HG02798 (cell line): ENCODE data around the gene IGF1R.
"Not testable (repeated sequence)": the region's sequence is repeated elsewhere in the genome, so short reads cannot be mapped to it uniquely, and the experiment has no call there.

Experiments used
- ATAC-seq: cut with Tn5 transposase; IDR thresholded peaks from one replicate; pipeline ENCODE4 v1.9.1; 2021; ENCODE audit warnings: mild to moderate bottlenecking; ENCODE audit not compliant: unreplicated experiment, poor library complexity

The IGF1R gene

DNA sequence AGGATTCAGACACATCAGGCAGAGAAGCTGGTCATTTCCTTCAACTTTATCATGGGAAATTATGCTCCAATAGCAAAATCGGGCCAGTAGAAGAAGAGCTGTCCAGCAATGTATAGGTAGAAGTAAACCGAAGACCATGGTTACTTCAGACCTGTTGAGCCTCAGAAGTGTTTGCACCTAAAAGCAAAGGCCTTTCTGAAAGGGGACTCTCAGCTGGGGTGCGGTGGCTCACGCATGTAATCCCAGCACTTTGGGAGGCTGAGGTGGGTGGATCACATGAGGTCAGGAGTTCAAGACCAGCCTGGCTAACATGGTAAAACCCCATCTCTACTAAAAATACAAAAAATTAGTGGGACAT lies 316.8 kb downstream of the IGF1R start:
- ATAC-seq: not testable (repeated sequence)

DNA sequence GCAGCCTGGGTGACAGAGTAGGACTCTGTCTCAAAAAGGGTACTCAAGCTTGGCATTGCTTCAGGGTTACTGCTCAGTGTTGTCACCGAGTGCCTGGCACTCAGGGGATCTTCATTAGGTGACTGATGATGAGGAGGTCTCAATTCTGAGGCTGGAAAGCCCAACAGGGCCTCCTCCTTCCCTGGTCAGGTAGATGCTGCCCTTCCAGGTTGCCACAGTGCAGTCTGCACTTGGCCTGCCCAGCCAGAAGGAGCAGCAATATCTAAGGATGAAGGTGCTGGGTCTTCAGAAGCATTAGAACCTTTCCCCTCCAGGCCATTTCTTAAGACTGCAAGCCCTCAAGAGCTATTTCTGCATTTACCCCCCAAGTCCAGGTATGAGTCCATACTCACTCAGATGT lies 317.3 kb downstream of the IGF1R start:
- no peak for ATAC-seq

DNA sequence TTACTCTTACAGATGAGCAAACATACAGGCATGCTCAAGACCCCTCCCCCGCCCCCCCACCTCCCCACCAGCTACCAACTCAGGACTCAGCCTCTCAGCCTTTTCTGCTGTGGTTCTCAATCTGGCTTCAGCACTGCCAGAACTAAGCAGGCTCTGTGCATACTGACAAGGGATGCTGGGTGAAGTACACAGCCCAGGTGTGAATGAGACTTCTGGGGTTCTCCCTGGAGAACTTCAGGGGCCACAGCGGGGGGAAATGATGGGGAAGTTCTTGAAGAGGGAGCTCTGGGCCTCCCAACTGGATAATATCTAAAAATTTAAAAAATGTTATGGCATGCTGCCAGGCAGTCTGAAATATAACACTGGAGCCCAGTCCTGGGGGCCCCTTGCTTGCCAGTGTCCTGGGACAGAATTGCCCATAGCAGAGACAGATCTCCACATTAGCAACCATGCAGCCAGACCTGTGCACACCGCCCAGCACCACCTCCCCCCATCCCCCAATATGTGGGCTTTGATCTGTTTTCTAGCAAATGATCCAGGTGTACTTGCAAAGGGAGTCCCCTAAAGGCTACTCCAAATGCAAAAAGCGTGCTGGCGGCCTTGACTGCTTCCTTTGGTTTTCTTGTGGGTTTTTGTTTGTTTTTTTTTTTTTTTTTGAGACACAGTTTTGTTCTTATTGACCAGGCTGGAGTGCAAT lies 317.9 kb downstream of the IGF1R start:
- no peak for ATAC-seq

DNA sequence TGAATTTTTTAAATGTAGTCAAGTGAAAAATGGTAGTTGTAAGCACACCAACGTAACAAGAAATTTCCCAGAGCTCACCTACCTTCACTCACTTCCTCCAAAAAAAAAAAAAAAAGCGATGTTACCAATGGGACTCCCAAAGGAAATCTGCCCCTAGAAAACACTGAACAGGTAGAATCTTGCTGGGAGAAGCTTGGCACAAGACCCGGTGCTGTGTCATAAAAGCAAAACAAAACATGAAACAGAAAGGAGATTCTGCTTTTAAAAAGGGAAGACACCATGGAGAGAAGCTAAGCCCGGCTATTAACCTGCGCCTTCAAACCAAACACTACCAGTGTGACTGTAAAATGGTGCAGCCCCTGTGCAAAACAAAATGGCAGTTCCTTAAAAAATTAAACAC lies 318.8 kb downstream of the IGF1R start:
- ATAC-seq: no peak

DNA sequence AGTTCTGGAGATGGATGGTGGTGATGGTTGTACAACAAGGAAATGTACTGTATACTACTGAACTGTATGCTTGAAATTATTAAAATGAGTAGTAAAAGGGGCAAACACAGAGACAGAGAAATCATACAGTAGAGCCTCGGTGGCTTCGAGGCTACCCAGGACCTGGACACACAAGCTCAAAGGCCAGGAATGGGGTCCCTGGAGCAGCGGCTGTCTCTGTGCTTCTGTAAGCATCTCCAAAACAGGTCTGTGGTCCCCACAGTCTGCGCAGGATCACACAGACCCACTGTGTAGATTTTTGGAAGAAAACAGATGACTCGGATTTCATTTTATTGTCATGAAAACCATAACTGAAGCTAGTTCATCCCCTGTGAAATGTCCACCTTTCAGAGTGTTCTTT lies 319.6 kb downstream of the IGF1R start:
- ATAC-seq: no peak

DNA sequence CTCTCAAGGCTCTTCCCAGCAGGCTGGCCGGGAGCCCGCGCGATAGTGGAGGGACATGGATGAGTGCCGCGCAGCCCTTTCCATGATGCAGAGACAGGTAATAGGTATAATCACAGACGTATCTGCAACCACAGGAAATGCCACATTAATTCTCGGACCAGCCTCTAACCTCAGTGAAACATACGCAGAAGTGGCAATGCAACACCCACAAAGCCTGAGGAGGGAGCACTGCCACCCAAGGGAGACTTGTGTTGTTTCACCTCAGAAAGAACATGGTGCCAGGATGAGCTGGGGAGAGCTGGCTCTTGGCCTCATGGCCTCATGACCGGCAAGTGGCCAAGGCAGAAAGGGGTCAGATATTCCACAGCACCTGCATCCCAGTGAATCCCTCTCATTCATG lies 320.2 kb downstream of the IGF1R start:
- no peak for ATAC-seq

DNA sequence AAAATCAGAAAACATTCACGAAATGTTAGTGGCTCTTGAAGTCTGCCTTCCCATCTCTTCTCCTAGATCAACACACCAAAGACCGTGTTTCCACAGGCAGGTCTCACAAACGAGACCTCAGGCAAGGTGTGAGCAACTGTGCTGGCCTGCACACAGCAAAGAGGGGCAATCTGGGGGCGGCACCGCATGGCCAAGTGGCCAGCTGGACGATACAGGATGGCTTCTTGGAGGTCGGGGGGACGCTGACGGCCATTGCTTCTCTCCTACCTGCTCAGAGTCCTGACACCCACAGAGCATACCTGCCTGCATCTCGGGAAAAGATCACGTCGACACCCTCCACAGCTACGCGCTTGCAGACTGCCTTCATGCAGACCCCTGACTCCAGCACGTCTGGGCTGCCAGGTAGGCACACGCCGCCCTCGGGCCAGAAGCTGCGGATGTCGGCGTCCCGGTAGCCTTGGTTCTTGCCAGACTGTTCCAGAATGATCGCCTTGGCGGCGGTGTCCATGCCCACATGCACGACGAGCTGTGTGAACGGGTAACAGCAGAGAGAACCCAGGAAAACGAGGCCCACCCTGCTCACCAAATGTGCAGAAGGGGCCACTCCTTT lies 320.9 kb downstream of the IGF1R start:
- no peak for ATAC-seq

DNA sequence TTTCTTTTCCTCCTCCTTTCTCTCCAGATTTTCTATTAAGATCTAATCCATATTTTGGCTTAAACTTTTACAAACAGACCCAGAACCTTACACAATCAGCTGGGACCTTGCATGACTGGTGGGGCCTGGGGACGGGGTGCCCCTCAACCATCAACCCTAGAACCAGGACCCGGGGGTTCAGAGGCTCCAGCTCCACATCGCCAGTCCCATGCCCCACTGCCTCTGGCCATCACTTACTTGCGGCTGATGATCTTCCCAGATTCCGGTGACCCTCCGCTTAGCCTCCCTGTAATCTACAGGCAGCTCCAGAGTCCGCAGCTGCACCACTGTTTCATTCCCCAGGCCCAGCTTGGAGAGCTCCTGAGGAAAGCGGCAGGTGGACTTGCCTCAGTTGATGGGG lies 322.5 kb downstream of the IGF1R start:
- no peak for ATAC-seq

DNA sequence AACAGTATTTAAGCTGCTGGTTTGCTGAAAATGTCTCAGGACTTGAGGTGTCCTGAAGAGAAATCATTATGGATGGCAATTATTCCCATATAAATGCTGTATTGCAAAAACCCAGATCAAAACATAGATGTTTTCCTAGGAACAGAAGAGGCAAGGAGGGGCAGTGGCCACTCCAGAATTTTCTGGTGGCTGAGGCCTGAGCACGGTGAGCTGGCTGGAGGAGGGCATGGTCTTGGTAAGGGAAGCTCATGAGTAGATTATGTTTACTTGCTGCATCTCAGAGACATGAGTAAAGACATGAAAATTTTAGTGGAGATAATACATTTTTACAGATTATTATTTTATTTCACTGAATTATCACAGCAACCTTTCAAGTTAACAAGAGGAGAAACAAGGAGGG lies 328.2 kb downstream of the IGF1R start:
- ATAC-seq: no peak

DNA sequence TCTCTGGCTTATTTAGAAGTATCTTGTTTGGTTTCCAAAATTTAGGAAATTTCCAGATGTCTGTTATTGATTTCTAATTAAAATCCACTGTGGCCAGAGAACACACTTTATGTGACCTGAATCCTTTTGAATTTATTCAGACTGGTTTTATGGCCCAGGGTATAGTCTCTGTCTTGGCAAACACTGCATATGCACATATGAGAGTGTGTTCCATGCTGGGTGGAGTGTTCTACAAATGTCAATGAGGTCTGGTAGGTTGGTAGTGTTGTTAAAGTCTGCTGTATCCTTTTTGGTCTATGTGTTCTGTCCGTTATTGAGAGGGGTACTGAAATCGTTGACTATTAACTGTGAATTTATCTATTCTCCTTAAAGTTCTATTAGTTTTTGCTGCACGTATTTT lies 329.1 kb downstream of the IGF1R start:
- ATAC-seq: no peak

DNA sequence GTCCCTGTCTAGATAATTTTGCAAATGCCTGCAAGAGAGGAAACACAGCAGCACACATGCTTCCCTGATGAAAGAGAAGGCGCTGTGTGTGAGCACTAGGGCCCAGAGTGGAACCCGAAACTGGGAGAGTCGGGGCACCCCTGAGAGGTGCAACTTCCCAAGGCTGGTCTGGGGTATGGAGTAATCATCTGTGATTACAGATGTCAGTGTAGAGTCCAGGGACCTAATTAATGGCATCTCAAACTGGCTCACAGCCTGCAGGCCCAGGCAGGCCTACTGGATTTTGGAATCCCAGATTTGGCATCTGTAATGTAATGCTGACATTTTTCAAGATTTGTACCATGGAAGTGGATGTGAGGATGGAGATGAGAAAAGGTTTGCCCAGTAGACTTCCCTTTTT lies 329.8 kb downstream of the IGF1R start:
- no peak for ATAC-seq

DNA sequence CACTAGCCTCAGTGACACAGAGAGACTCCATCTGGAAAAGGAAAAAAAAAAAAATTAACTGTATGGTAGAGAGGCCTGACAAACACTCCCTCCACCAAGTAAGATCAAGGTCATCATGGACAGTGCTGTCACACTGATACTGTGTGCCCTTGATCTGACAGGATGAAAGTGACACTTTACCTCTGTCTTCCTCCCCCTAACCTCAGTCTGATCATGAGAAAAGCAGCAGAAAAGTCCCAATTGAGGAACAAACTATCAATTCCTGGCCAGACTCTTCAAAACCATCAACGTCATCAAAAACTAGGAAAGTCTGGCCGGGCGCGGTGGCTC lies 332.5 kb downstream of the IGF1R start:
- ATAC-seq: no peak

DNA sequence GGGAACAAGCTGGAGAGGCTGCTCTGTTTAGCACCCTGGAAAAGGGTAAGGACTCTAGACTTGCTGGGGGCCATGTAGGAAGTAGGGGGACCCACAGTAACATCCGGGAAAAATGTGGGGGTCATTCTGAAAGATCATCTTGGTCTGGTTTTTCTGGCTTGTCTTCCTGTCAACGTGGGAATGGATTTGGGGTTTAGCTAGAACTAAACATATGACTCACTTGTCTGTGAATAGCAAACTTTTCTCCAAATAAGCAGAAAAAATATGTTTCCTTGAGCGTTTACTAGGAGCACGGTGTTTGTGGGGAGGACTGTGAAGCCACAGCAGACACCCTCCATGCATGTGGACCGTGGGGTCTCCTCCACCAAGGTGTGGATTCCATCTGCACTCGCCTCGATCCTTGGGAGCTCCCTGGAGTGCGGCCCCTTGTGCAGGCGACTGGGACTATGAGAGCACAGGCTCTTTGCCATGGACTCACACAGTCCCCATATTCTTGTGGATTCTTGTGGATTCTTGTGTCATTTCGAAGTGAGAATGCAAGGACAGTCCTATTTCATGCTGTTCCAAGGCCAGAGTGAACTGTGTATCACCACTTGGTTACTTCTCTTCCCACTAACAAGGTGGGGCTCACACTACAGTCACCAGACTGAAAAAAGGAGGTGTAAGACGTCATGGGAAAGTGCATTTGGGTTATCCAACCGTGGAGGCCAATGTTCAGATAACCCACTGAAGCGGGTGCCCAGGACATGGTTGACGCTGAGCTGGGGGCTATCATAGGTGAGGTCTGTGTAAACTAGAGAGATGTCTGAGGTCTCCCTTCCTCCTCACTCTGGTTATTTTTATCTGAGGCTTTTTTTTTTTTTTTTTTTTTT lies 333.7 kb downstream of the IGF1R start:
- ATAC-seq: peak; percentile 44

DNA sequence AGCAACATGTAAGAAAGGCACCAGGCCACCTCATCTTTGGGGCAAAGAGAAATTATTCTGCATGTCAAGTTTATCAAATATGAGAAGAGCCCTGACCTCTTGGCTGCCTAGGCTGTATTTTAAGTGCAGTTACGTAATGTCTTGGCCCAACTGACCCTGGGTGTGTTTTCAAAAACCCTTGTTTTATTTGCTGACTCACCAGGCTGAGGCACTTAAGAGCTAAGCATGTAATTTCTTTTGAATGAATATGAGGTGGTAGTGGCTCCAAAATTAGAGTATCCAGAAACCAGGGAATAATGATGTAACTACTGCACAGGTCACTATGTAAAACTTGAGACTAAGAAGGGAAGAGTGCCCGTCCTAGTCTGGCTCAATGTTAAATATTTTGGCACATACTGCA lies 335.0 kb downstream of the IGF1R start:
- ATAC-seq: no peak

DNA sequence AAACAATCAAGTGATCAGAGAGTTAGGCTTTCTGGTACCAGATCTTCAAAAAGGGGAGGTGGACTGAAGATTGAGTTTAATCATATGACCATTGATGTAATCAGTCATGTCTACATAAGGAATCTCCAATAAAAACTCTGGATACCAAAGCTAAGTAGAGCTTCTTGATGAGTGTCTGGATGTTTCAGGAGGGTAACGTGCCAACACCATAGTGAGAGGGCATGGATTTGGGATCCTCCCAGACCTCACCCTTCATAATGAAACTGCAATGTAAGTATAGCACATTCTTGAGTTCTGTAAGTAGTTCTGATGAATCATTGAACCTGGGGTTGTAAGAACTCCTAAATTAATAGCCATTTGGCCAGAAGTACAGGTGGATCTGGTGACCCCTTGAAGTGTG lies 337.9 kb downstream of the IGF1R start:
- ATAC-seq: no peak

DNA sequence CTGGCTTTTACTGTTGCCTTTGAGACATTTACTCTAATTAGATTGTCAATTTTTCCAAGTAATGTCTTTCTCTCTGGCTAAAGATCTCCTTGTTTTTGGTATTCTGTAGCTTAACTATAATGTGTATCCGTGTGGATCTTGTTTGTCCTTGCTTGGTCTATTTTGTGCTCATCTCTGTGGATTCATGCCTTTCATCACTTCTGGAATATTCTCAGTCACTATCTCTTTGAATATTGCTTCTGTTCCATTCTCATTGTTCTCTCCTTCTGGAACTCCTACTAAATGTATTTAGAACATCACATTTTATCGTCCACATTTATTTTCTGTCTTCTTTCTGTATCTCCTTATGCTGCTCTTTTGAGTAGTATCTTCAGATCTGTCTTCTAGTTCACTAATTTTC lies 346.6 kb downstream of the IGF1R start:
- ATAC-seq: no peak

DNA sequence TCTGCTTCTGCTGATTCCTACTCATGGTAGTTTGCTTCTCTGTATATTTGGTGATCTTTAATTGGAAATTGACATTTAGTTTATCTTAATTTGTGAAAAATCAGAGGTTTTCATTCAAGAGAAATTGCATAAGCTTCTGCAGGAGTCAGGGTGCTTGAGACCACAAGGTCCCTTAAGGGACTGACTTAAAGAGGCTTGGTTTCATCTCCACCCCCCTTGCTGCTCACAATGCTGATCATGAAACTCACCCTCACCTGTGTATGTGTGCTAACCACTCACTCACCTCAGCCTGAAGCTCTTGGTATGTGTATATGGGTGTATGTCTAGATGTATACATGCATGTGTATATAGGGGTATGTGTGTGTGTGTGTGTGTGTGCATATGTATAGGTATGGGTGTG lies 347.8 kb downstream of the IGF1R start:
- ATAC-seq: no peak

DNA sequence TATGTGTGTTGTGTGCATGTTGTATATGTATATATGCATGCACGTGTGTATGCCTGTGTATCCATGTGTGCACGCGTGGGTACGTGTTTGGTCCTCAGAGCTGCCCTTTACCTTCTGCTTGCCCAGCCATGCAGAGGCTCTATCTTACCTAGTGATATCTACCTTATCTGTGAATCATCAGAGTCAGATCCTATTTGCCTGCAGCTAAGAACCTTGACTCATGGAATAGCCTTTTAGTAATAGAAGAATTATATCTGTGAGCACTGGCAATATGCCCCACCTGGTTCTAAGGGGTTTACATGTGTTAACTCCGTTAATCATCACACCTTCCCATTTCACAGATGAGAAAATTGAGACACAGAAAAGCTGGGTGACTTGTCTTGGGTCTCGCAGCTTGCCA lies 348.3 kb downstream of the IGF1R start:
- no peak for ATAC-seq

DNA sequence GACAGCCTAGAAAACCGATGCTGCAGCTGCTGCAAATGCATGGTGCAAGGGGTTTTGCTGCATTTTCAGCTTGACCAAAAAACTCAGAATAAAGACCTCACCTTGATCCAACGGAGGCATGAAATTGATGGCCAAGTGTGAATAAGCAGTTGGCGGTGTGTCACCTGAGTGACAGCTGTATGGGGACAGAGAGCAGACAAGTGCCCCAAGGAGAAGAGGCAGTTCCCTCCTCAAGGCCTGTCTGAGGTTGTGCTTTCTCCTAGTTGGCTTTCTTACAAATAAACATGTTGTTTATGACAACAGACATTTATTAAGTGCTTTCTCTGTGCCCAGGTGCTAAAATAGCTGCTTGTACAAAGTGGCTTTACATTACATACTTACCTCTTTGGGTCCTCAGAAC lies 349.0 kb downstream of the IGF1R start:
- no peak for ATAC-seq

DNA sequence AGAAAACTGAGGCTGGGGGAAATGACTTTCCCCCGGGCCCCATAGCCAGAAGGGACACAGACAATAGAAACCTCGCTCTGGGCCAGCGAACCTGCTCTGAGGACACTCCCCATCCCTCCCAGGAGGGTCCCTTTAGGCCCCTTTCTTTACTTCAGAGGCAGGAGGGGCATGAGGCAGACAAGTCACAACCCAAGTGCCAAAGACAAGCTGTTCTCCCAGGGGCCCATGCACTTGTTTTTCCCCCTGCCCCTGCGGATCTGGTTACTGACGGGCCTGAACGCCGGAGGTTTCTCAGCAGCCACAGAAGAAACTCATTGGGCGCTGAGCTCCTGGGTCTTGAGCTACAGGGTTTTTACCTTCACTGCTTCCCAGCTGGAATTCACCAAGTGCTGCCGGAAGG lies 349.4 kb downstream of the IGF1R start:
- no peak for ATAC-seq

DNA sequence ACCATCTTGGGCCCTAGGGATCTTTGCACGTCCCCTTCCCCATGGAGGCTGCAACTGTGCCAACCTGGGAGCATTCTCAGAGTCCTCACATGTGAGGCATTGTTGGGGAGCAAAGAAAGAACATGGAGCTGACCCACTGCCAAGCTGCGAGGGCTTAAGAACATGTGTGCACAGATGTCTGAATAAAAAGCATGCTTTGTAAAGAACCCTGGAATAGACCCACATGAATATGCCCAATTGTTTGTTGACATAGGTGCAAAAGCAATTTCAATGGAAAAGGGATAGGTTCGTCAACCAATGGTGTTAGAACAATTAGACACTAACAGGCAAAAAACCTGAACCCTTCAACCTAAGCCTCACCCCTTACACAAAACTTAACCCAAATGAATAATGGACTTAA lies 349.9 kb downstream of the IGF1R start:
- ATAC-seq: no peak

DNA sequence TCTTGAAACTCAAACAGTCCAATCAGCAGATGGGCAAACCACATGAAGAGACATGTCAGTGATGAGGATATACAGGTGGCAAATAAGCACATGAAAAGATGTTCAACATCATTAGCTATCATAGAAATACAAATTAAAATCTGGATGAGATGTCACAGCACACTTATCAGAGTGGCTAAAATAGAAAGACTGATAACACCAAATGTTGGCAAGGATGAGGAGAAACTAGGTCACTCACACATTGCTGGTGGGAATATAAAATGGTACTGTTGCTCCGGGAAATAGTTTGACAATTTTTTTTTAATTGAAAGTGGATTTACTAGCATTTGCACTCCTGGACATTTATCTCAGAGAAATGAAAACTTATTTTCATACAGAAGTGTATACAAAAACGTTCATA lies 350.9 kb downstream of the IGF1R start:
- ATAC-seq: no peak
